Jurkat, Clone E6-1 (cell line): ENCODE measurements around the gene DPH2. TPM values are rescaled to one million over a fixed set of nuclear protein-coding genes. Genes with fewer than 3 reads are reported as not detected.

Experiments
- DNase-seq: peaks from one replicate; pipeline ENCODE4 v3.0.0-alpha.2; 2011; ENCODE audit warnings: low read depth, low spot score
- H3K4me3 ChIP-seq: 2 replicates; pipeline ENCODE4 v1.5.1; 2011; ENCODE audit warnings: mild to moderate bottlenecking, low read length, control low read depth, moderate library complexity
- polyA plus RNA-seq: library from polyadenylated mRNA; unstranded; fragments of >200 nt; gene quantifications from one replicate; pipeline ENCODE4 v1.2.1, GENCODE V29; 2012; ENCODE audit warnings: missing spikeins; ENCODE audit not compliant: insufficient read length, insufficient read depth

DPH2 gene
- polyA plus RNA-seq: 55.8 TPM

- peak within 1 kb of the TSS; percentile 96 for H3K4me3 ChIP-seq
- DNase-seq: peak; percentile 95
Measured at GRCh38 chr1:43969746-43970466, at the start of gene DPH2. Gene DPH2, plus strand, starts transcription at chr1:43970010. Its CDS starts 166 bp downstream, at chr1:43970176.

GRCh38 chr1:43921022-43921421 is 48.8 kb upstream of the DPH2 start:
- no peak overlapping the region for H3K4me3 ChIP-seq
- DNase-seq: no peak

- DNase-seq: no peak
- H3K4me3 ChIP-seq: no peak overlapping the region
Measured at GRCh38 chr1:43924516-43924915, 45.3 kb upstream of the DPH2 start.

GRCh38 chr1:43925846-43926245 is 44.0 kb upstream of the DPH2 start:
- H3K4me3 ChIP-seq: no peak overlapping the region
- no peak for DNase-seq

GRCh38 chr1:43930168-43930948 is 39.5 kb upstream of the DPH2 start:
- DNase-seq: peak; percentile 40
- no peak overlapping the region for H3K4me3 ChIP-seq

- no peak for DNase-seq
- no peak overlapping the region for H3K4me3 ChIP-seq
Measured at GRCh38 chr1:43930949-43931275, 38.9 kb upstream of the DPH2 start.

- no peak overlapping the region for H3K4me3 ChIP-seq
- no peak for DNase-seq
Measured at GRCh38 chr1:43931711-43932660, 37.8 kb upstream of the DPH2 start.

GRCh38 chr1:43932786-43933385 is 36.9 kb upstream of the DPH2 start:
- H3K4me3 ChIP-seq: no peak overlapping the region
- no peak for DNase-seq

- no peak within 1 kb of the TSS for H3K4me3 ChIP-seq
- DNase-seq: no peak
Measured at GRCh38 chr1:43933386-43934100, 36.3 kb upstream of the DPH2 start, which contains the start of gene ARTN. Gene ARTN, plus strand, starts transcription at chr1:43933801. Its CDS starts 1,856 bp downstream, at chr1:43935657.

- DNase-seq: peak; percentile 34
- H3K4me3 ChIP-seq: no peak overlapping the region
Measured at GRCh38 chr1:43934101-43934985, 35.5 kb upstream of the DPH2 start.

GRCh38 chr1:43934986-43935324 is 34.9 kb upstream of the DPH2 start:
- no peak overlapping the region for H3K4me3 ChIP-seq
- no peak for DNase-seq

- no peak overlapping the region for H3K4me3 ChIP-seq
- no peak for DNase-seq
Measured at GRCh38 chr1:43935711-43936427, 33.9 kb upstream of the DPH2 start.

GRCh38 chr1:43936431-43937151 is 33.2 kb upstream of the DPH2 start:
- H3K4me3 ChIP-seq: no peak overlapping the region
- no peak for DNase-seq

- no peak for DNase-seq
- no peak overlapping the region for H3K4me3 ChIP-seq
Measured at GRCh38 chr1:43937179-43937865, 32.5 kb upstream of the DPH2 start.

- H3K4me3 ChIP-seq: no peak overlapping the region
- DNase-seq: no peak
Measured at GRCh38 chr1:43938383-43938782, 31.4 kb upstream of the DPH2 start.
